HG03159 (cell line): Measurements from ENCODE around the gene RRP8.

Experiments used
- ATAC-seq: cut with Tn5 transposase; IDR thresholded peaks from one replicate; pipeline ENCODE4 v1.9.1; 2021; ENCODE audit warnings: mild to moderate bottlenecking, moderate library complexity; ENCODE audit not compliant: unreplicated experiment

RRP8 gene

DNA sequence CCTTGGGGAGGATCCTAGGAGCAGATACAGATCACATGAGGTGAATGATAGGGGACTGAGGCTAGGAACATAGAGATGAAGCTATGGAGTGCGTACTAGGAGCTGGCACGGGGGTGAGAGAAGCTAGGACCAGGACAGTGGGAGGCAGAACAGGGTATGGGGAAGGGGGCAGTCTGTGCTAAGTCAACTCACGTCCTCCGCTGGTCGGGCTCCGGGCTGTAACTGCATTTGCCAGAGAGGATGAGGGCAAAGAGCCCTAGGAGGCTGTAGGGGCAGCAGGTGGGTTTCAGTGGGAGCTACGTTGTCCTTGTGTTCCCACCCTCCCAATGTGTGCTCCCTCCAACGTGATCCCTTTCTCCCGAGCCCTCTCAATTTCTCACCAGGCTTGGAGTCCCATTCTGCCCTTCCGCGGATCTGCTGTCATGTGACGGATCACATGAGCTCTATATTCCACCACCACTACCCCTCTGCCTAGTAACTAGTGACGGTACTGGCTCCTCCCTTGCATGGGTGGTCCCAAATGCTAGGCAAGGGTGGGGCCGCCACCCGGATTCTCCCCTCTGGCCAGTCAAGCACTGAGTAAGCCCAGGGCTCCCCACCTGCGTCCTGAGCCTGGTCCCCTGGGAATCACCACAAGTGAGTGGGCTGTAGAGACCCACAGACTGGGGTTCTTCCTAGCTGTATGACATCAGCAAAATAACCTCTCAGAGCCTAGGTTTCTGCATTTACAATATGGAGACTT is 15.8 kb upstream of the RRP8 start, which contains the start of gene TPP1:
Gene TPP1 (minus strand): TSS at position 419 of the 742 bp plus-strand sequence. CDS start 22 bp downstream, at position 397.
- ATAC-seq, result peak; percentile 99

DNA sequence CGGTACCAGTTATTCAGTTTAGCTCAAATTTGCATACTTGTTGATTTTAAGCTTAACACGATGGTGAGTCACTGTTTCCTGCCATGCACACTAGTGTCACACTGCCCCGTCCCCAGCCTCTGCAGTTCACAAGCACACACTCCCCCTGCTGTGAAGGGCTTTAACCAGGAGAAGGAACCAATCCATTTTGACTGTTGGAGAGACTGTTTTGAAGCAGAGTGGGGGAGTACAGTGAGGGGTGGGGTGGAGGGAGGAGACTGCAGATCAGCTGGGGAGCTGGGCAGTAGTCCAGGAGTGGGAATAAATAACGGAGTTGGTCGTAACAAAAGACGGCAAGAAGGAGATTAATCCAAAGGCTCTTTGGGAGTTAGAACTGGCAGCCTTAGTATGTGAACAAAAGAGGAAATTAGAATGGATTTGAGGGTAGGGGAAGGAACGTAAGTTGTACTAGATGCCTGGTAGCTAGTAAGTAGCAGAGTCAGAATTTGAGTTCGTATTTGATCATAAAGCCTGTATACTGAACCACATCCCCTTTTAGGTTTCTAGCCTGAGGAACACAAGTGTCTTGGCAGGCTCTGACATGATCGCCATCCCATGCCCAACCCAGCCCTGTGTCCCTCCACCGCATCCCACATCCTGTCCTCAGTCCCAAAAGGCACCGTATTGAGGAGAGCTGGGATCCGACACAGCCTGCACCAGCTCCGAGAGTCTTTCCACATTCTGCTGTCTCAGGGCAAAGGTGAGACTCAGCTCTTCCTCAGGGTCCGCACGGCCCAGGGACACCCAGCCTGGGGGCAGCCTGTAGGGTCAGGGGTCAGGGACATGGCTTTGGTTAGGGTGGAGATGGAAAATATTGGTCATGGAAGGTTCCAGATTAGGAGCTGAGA is 14.9 kb upstream of the RRP8 start:
- ATAC-seq, result no peak

DNA sequence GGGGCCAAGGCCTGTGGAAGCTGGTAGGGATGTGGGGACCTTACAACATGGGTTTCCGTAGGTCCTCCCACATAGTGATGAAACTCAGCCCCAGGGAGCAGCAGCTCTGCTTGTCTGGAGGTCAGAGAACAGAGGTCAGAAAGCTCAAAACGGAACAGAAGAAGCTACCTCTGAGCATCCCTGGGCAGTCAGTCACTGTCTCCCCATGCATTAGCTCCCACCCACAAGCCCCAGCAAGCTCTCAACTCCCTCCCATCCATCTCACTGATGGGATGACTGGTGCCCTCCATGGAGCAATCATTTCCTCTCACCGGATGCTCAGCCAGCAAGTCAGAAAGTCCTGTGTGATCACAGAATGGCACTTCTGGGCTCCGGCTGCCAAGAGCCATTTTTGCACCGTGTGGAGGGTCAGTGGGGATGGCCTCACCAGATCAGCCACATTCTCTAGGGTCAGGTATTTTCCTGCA is 13.9 kb upstream of the RRP8 start:
- ATAC-seq, result no peak

DNA sequence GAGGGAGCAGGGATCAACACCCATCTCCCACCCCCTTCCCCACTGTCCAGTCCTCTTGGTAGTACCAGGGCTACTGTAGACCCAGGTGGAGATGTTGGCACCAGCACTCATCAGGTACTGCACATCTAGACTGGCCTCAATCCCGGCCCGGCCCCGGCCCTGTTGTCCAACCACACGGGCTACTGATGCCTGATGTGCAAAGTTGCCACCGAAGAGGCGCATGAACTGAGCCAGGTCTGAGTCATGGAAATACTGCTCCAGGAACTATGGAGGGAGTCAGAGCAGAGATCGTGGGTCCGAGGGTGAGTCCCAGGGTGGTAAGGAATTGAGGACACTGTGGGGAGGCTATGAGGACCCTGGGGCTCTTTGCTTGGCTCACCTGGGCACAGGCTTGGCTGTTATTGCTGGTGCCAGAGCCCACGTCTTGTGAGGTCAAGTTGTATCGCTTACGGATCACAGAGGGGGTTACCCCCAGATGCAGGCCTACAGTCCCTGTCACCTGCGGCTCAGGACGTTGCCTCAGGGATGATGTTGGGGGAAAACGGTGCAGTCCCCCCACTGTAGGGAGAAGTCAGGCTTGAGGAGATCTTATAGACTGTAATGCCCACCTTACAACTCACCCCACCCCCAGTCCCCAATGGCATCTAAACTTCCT is 13.3 kb upstream of the RRP8 start:
- ATAC-seq, result no peak

DNA sequence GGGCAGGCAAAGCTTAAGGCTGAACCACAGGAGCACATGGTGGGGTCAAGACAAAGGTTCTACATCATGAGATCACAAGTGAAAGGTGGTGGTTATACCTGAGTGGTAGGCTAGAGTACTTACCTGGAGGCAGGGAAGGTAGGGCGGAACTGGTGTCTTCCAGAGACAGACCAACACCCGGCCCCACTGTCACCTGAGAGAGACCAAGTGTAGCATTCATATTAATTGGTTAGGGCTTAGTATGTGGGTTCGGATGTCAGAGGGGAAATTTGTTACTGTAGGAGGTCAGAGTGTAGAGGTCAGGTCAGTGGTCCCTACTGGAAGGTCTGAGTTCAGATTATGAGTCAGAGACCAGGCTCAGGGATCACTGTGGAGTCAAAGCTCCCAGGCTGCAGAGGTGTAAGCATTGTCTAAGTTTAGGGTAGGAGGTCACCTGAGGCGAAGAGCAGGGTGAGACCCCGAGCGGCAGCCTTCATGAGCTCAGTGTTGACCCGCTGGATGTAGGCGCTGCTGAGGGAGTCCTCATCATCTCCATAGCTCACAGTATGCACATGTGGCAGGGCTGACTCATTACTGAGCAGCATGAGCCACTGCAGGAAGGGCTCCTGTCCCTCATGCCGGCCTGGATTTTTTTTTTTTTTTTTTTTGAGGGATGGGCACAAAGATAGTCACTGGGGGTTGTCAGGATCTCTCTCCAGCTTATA is 12.6 kb upstream of the RRP8 start:
- no peak for ATAC-seq

DNA sequence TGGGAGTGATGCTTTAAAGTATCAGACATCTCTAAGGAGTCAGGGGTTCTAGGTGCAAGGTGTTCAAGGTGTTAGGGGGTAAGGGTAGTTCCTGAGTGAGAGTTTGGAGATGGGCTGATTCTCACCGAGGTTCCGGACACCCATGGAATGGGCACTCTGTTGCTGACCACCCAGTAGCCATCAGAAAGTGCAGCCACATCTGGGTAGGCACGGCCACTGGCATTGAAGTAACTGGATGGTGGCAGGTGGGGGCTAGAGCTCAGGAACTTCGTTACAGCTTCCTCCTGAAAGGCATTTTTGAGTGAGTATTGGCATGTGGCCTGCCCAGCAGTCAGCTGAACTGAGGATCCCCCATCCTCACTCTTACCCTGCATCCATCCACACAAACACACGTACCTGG is 11.6 kb upstream of the RRP8 start:
- no peak for ATAC-seq

DNA sequence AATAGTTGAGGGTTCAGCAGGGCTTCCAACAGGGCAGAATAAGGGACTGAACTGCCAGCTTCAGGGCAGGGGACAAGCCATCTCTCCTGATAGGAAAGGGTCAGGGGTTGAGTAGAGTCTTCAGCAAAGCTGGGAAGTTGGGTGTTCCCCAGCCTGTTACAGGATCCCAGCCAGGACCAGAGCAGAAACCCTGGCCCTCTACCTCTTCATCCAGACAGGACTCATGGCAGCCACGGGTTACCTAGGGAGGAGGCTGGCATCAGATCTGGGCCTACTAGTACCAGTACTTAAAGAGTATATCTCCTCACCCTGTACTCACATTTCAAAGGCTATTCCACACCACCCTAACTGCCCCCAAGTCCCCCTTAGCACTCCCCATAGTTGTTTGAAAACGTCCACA is 11.0 kb upstream of the RRP8 start:
- ATAC-seq, result no peak

DNA sequence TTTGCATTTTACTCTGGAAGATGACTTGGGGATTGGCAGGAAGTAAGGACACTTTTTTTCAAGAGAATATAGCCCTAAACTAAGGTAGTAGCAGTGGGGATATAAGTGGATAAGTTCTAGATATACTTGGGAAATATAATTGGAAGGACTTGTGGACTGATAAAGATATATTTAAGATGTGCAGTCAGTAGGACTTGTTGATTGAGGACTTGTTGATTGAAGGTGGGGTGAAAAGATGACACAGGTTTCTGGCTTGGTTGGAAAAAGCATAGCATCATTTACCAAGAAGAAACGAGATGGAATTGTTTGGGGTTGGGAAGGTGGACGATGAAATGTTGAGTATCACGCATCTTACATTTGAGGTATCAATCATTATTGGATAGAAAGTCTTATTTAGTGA is 10.1 kb upstream of the RRP8 start:
- no peak for ATAC-seq

DNA sequence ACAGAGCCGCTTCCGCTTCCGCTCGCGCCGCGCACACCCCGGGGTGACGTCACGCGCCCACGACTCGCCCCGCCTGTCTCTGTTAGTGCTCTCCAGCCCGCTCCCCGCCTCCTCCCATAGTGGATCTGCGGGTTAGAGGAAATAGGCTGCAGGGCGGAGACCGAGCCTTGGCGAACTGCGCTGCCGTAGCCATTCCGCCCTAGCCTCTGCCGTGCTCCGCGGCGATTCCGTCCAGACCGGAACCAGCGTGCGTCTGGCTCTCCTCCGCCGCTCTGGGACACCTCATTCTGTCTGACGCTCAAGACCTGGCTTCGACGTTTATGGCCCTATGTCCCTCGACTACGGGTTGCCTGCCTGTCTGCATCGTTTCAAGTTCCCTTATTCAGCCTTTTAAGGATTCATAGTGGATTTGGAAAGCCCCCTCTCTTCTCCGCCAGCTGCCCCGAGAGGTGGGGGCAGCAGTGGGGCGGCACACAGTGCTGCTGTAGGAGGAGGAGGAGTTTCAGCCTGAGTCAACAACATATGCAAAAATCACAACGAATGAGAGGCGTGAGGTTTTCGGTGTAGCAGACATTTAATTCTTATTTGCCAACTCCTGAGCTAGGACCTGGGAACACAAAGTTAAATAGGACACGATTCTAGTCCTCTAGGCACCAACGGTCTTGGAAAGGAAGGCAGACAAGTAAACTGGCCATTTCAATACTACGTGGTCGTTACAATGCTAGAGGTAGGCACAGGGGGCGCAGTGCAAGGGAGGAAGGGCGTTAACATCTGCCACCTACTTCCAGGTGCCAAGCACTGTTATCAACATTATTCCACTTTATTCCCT is 9.0 kb upstream of the RRP8 start, which contains the start of gene TAF10:
Gene TAF10 (minus strand): TSS at position 4 of the 829 bp plus-strand sequence. CDS start 27 bp downstream, outside the sequence.
- peak; percentile 91 for ATAC-seq

DNA sequence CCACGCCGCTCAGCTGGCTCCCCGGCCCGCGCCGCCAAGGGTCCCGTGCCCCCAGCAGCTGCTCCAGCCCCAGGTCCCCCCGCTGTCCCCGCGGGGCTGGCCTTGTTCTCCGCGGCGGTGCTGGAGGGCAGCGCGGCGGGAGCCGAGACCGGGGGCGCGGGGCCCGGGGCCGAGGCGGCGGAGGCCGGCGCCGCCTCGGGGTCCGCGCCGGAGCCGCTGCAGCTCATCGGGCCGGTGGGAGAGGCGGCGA is 8.5 kb upstream of the RRP8 start:
- no peak for ATAC-seq

DNA sequence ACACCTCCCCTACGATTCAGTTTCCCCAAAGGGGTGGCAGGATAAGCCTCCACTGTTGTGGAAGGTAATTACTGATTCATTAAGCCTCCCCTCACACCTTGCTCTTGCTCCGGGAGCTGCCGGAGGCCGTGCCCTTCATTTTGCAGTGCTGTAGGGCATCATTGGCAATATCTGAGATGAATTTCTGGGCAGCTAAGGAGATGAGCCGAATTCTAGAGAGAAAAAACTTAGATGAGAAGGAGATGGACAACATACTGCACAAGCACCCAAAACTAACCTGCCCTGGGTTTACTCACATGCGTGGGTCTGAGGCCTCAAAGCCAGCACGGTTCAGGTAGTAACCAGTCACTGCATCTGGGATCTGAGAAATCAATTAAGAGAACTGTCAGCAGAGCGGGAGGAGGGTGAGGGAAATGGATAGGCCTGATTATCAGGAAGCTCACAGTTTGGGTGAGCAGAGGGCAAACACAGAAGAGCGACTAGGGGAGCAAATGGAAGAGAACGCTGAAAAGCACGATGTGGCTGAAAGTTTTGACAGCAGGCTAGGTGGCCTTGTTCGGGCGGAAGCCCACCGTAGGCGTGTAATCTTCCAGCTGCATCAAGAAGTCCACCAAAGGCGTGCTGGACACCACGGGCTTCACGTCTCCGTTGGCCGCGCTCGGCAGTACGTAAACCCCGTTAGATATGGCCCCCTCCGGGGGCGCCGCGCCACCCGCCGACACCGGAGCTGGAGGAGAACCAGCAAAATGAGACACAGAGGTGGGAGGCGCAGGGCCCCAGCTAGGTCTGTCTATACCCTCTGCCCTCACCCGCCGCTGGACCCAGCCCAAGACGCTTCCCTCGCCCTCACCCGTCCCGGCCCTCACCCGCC is 7.9 kb upstream of the RRP8 start:
- peak; percentile 9 for ATAC-seq

DNA sequence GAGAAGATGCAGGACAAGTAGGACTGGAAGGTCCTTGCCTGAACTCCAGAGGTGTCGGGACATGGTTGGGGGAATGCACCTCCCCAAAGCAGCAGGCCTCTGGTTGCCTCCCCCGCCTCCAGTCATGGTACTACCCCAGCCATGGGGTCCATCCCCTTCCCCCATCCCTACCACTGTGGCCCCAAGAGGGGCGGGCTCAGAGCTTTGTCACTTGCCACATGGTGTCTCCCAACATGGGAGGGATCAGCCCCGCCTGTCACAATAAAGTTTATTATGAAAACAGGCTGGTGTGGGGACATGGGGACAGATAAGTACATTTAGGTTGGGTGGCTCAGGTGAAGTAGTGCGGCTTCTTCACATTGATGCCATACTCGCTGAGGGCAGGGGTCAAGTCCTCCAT is 7.2 kb upstream of the RRP8 start:
- ATAC-seq, result no peak

DNA sequence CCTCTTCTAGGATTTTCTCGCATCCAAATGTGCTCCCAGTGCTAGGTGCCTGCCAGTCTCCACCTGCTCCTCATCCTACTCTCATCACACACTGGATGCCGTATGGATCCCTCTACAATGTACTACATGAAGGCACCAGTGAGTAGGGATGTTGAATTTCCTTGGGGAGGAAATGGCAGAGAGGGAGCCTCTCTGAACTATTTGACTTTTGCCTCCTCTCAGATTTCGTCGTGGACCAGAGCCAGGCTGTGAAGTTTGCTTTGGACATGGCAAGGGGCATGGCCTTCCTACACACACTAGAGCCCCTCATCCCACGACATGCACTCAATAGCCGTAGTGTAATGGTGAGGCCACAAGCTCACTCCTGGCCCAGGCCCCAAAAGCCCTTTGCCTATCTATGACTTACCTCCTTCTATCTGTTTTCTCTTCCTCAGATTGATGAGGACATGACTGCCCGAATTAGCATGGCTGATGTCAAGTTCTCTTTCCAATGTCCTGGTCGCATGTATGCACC is 6.1 kb upstream of the RRP8 start:
- no peak for ATAC-seq

DNA sequence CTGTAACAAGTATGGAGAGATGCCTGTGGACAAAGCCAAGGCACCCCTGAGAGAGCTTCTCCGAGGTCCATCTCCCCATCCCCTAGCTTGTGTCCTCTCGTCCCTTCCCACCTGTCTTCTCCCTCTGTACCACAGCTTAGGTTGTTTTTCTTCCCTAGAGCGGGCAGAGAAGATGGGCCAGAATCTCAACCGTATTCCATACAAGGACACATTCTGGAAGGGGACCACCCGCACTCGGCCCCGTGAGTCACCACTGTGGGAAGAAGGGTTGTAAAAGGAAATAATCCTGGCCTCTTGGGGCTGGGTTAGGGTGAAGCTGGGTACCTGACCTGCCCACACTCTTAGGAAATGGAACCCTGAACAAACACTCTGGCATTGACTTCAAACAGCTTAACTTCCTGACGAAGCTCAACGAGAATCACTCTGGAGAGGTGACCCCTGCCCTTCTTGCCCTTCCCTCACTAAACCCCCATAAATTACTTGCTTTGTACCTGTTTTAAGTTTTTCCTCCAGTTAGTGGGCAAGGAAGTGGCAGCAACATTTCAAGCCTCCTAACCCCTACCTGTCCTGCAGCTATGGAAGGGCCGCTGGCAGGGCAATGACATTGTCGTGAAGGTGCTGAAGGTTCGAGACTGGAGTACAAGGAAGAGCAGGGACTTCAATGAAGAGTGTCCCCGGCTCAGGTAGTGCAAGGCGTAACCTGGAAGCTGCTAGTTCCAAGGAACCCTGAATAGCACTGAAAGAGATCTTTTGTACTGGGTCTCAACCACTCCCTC is 5.5 kb upstream of the RRP8 start:
- no peak for ATAC-seq

DNA sequence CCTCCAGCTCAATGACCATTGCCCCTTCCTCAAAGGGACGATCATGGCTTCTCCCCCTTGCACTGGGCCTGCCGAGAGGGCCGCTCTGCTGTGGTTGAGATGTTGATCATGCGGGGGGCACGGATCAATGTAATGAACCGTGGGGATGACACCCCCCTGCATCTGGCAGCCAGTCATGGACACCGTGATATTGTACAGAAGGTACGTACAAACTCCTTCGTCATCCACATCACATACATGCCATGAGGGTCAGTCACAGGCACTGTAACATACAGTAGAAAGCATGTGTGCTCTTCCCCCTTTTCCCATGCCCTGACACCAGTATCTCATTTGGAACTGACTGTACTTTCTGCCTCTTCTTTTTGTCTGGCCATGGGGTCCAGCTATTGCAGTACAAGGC is 4.6 kb upstream of the RRP8 start:
- no peak for ATAC-seq

DNA sequence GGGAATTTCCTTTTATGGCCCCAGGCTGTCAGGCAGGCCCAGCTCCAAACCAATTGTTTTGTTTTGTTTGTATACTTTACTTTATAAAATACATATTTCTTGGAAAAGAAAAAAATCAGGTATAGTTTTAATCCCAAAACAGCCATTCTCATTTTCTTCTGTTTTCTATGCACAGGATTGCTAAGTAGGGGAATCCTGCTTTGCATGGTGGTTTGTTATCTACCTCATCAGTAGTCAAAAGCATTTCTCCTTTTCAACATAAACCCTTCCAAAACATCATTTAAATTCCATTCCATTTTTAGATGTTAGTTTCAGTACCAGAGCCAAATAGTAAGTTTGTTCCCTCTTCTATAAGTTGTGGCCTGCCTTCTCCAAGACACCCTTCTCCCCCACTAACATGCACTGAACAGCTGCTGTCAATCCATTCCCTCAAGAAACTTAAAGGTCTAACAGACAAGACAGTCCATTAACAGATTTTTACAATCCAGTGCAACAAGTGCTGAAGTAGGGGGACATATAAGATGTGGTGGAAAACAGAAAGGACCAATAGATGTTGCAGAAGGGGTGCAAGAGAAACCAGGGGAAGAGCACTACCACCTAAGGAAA is 3.9 kb upstream of the RRP8 start:
- no peak for ATAC-seq

DNA sequence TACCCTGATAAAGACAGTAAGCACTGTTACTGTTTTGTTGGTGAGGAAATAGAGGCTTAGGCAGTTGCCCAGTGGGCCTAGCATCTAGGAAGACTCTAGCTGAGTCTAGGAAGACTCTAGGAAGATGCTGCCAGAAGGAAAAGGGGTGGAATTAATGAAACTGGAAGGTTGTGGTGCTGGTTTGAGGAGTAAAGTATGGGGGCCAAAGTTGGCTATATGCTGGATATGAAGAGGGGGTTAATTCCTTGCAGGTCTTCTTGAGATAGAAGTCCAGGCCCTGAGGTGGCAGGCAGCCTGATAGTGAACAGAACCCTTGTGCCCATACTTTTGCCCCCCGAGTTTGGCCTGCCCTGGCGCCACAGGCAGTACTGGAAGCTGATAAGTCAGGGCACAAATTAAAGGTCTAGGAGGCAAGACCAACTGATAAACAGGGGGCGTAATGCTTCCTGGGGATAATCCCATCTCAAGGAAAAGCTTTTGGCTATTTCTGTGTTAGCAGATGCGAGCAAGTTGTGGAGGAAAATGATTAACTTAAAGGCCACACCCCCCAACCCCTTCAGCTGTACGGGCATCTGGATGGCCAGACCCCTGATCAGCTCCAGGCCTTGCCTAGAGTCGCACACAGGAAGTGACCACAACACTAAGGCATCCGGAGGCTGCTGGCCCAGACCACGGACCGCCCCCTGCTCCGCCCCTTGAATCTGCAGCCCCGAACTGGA is 3.2 kb upstream of the RRP8 start:
- ATAC-seq, result peak; percentile 26
